Lower leg skin (tissue), 4 donors: ENCODE measurements around the gene SERTAD2. TPM values are rescaled to one million over a fixed set of nuclear protein-coding genes. Genes with fewer than 3 reads are reported as not detected.

Experiments
- DNase-seq, 2 donors: peaks; one replicate each; pipeline ENCODE4 v3.0.0-alpha.2; 2019; ENCODE audit warnings: low spot score in 2 of 2
- H3K4me3 ChIP-seq: fragments of 200-600 bp; sonication (generic); 2 replicates; pipeline ENCODE4 v1.5.1; 2017; ENCODE audit warnings: mild to moderate bottlenecking, low read depth; ENCODE audit not compliant: poor library complexity, severe bottlenecking
- POLR2A ChIP-seq, 2 donors: fragments of 450-650 bp; IDR thresholded peaks; one replicate each; pipeline ENCODE4 v1.6.1; 2016 to 2017; ENCODE audit warnings: antibody characterized with exemption in 2 of 2, mild to moderate bottlenecking in 1 of 2, moderate library complexity in 1 of 2
- WGBS, 2 donors: methylation state at CpG; one replicate each; pipeline ENCODE4 v1.1.5; 2018; 5-methylcytosine and 5-hydroxymethylcytosine counted together
- intact Hi-C: fragments of 100-400 bp; cut with DNase I; formaldehyde crosslinking; loops from one replicate; pipeline ENCODE4 v1.15.0; 2023; ENCODE audit warnings: low total_unique reads
- total RNA-seq, 4 donors: library from RNA; depleted of rRNA; stranded (reverse); fragments of >200 nt; gene quantifications; one replicate each; pipeline ENCODE4 v1.1.0, GENCODE V29; 2016
- TF ChIP-seq, protein P1 (sequence below), 3 donors: fragments of 450-650 bp; IDR thresholded peaks; one replicate each; pipeline ENCODE4 v1.5.1; 2016; ENCODE audit warnings: antibody characterized with exemption in 3 of 3, mild to moderate bottlenecking in 3 of 3, moderate library complexity in 2 of 3

SERTAD2 gene
- total RNA-seq, 4 donors from 2014 or later = 27.7 to 31.8 (median 30.7) TPM

DNA sequence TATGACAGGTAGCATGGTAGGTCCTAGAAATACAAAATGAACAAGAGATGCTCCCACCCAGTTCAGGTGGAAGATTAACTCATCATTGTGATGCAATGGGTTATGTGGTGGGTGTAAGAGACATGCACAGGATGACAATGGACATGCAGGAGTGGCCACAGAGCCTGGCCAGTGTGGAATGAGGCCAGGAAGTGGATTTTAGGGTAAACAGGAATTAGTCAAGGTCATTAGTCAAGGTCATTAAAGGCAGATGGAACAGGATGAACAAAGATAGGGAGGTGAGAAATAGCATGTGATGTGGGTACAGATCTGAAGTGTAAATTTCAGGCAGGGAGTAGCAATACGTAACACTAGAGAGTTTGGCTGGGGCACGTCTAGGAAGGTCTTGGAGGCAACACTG is 15.6 kb upstream of the SERTAD2 start:
- DNase-seq = no peak
- H3K4me3 ChIP-seq = no peak overlapping the region
- 92 to 93% methylated on average over 2 of the region's 2 CpGs for WGBS, 2 donors
- intact Hi-C loops = no loop called here
- TF ChIP-seq, protein P1, sequence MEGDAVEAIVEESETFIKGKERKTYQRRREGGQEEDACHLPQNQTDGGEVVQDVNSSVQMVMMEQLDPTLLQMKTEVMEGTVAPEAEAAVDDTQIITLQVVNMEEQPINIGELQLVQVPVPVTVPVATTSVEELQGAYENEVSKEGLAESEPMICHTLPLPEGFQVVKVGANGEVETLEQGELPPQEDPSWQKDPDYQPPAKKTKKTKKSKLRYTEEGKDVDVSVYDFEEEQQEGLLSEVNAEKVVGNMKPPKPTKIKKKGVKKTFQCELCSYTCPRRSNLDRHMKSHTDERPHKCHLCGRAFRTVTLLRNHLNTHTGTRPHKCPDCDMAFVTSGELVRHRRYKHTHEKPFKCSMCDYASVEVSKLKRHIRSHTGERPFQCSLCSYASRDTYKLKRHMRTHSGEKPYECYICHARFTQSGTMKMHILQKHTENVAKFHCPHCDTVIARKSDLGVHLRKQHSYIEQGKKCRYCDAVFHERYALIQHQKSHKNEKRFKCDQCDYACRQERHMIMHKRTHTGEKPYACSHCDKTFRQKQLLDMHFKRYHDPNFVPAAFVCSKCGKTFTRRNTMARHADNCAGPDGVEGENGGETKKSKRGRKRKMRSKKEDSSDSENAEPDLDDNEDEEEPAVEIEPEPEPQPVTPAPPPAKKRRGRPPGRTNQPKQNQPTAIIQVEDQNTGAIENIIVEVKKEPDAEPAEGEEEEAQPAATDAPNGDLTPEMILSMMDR (IDR thresholded peaks at IDR 0.05) = no peak
- TF ChIP-seq POLR2A (IDR thresholded peaks at IDR 0.05) = no peak

- 90 to 93% methylated on average over 3 of the region's 3 CpGs for WGBS, 2 donors
- no peak for DNase-seq
- no peak overlapping the region for H3K4me3 ChIP-seq
- intact Hi-C loops = no loop called here
- TF ChIP-seq POLR2A (IDR thresholded peaks at IDR 0.05) = no peak
- TF ChIP-seq, protein P1 (IDR thresholded peaks at IDR 0.05) = no peak
These were observed 14.8 kb upstream of the SERTAD2 start for GRCh38 chr2:64668542-64668941.

DNA sequence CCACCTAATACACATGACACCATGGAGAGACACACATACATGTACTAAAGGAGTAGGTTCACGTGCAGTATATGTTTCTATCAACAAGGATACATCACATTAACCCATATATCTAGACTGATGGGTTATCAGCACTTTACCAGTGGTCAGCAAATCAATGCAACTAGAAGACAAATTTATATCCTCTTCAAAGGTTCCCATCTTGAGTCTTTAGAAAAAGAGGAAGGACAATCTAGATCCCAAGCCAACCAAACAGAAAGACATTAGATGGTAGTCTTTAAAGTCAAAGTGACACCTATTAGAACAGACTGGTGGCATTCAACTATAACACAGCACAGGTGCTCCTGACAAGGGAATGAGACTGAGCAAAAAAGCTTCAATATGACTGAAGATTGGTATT is 13.8 kb upstream of the SERTAD2 start:
- WGBS, 2 donors = 89 to 97% methylated on average over 1 of the region's 1 CpG
- TF ChIP-seq, protein P1 (IDR thresholded peaks at IDR 0.05) = no peak
- no peak overlapping the region for H3K4me3 ChIP-seq
- no peak for DNase-seq
- intact Hi-C loops = no loop called here

GRCh38 chr2:64666810-64667438 is 13.2 kb upstream of the SERTAD2 start:
- no peak overlapping the region for H3K4me3 ChIP-seq
- intact Hi-C loops = no loop called here
- WGBS, 2 donors = 67 to 74% methylated on average over 3 of the region's 3 CpGs
- TF ChIP-seq POLR2A (IDR thresholded peaks at IDR 0.05) = no peak
- TF ChIP-seq, protein P1 (IDR thresholded peaks at IDR 0.05) = no peak
- DNase-seq = no peak

GRCh38 chr2:64665709-64666108 is 12.0 kb upstream of the SERTAD2 start:
- WGBS, 2 donors = 85 to 97% methylated on average over 8 of the region's 8 CpGs
- intact Hi-C loops = no loop called here
- no peak for DNase-seq
- H3K4me3 ChIP-seq = no peak overlapping the region
- no peak for TF ChIP-seq POLR2A (IDR thresholded peaks at IDR 0.05)
- TF ChIP-seq, protein P1 (IDR thresholded peaks at IDR 0.05) = no peak

DNA sequence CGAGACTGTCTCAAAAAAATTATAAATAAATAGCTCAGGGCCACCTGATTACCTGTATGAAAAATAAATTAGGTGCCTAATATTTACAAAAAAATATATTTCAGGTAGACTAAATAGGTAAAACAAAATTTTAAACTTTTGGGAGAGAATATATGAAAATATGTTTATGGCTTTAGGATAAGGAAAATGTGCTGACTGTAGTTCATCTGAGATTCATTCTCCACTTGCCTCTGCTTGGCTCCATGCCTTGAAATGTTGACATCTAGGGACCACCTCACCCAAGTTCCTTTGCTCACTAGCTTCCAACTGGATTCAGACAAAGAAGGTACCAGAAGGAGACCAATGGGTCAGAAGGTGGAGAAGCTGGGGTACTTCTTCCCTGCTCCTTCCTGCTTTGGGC is 9.7 kb upstream of the SERTAD2 start:
- no peak for DNase-seq
- no peak overlapping the region for H3K4me3 ChIP-seq
- 96 to 100% methylated on average over 1 of the region's 1 CpG for WGBS, 2 donors
- no peak for TF ChIP-seq POLR2A (IDR thresholded peaks at IDR 0.05)
- TF ChIP-seq, protein P1 (IDR thresholded peaks at IDR 0.05) = no peak
- intact Hi-C loops = no loop called here
